ENCODE data around the gene TEDC2. TPM values are rescaled to one million over a fixed set of nuclear protein-coding genes. Genes with fewer than 3 reads are reported as not detected.

TEDC2 gene
- total RNA-seq, 1 experiment from 2014 or later: 45.4 TPM

DNA sequence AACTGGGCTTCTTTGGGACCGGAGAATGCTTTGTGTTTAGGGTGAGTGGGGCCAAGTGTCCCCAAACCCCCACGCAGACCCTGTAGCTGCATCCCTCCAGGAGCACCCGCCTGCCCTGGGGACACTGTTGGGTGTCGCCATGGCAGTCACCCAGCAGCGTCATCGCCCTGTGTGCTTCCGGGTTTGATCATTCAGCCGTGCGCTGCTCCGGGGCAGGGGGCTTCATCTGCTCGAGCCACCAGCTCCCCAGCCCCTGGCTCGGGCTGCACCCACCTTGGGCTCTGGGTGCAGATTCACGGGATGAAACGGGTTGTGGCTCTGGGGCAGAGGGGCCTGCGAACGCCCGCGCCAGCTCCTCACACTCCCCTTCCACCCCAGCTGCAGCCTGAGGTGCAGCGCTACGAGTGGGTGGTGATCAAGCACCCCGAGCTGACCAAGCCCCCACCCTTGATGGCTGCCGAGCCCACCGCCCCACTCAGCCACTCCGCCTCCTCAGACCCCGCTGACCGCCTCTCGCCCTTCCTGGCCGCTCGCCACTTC, 40.1 kb downstream of the TEDC2 start:
- no peak overlapping the region for H3K4me2 ChIP-seq (ENCODE audit: insufficient read depth, insufficient read length, low read length)
- TF ChIP-seq, protein P1, sequence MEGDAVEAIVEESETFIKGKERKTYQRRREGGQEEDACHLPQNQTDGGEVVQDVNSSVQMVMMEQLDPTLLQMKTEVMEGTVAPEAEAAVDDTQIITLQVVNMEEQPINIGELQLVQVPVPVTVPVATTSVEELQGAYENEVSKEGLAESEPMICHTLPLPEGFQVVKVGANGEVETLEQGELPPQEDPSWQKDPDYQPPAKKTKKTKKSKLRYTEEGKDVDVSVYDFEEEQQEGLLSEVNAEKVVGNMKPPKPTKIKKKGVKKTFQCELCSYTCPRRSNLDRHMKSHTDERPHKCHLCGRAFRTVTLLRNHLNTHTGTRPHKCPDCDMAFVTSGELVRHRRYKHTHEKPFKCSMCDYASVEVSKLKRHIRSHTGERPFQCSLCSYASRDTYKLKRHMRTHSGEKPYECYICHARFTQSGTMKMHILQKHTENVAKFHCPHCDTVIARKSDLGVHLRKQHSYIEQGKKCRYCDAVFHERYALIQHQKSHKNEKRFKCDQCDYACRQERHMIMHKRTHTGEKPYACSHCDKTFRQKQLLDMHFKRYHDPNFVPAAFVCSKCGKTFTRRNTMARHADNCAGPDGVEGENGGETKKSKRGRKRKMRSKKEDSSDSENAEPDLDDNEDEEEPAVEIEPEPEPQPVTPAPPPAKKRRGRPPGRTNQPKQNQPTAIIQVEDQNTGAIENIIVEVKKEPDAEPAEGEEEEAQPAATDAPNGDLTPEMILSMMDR (conservative IDR thresholded peaks at IDR 0.05): no peak
- H3K56ac ChIP-seq (ENCODE audit: insufficient read length, low read depth, low read length): no peak overlapping the region
- H2BK15ac ChIP-seq (ENCODE audit: low read depth, low read length): no peak overlapping the region
- no peak overlapping the region for H3K9ac ChIP-seq (ENCODE audit: extremely low read depth, insufficient read length, low read length)
- no peaks in the 10 kb centered on the region for H4K20me1 ChIP-seq (ENCODE audit: control insufficient read depth, insufficient read depth, insufficient read length)
- Mint-ChIP-seq H3K27ac (no peak overlapping the region), H3K27me3 (ENCODE audit: low read depth) (no peaks in the 10 kb centered on the region), H3K4me1 (peaks cover 3 to 5% of the 10 kb centered on the region in 2 experiments), H3K4me3 (no peak overlapping the region), H3K9me3 (no peaks in the 10 kb centered on the region), H3K36me3 (ENCODE audit: insufficient read depth in 1 of 3, low read depth in 3 of 3) (peaks cover 0 to 18% (median 4%) of the 10 kb centered on the region in 3 experiments; a peak in 4 of 7 replicates)
- no peak overlapping the region for H2BK120ac ChIP-seq (ENCODE audit: low read depth, low read length, poor library complexity, severe bottlenecking)
- no CpG with 5 or more reads among the region's 29 CpGs for WGBS (ENCODE audit: extremely low coverage, insufficient read length, low lambda C conversion rate)
- no peak overlapping the region for H3K23ac ChIP-seq (ENCODE audit: insufficient read length, low read depth, low read length)
- no peak overlapping the region for H2AFZ ChIP-seq (ENCODE audit: low read length)
- no peak overlapping the region for H2BK12ac ChIP-seq (ENCODE audit: insufficient read length, low read depth, low read length)
- no peak for DNase-seq
- H3K23me2 ChIP-seq (ENCODE audit: insufficient read length, low read depth, low read length, poor library complexity, severe bottlenecking): peaks cover 3% of the 10 kb centered on the region
- H3K79me1 ChIP-seq (ENCODE audit: insufficient read depth, low read depth, low read length, poor library complexity, severe bottlenecking): no peaks in the 10 kb centered on the region
- H3K18ac ChIP-seq (ENCODE audit: insufficient read length, low read depth, low read length): no peak overlapping the region
- H2AK5ac ChIP-seq (ENCODE audit: insufficient read length, low read length): no peak overlapping the region
- H3K27me3 ChIP-seq (ENCODE audit: insufficient read depth, low read length): no peaks in the 10 kb centered on the region
- no peaks in the 10 kb centered on the region for H3K4me1 ChIP-seq (ENCODE audit: insufficient read depth, low read length)
- no peak overlapping the region for H2BK5ac ChIP-seq (ENCODE audit: insufficient read length, low read length)
- H3K4ac ChIP-seq (ENCODE audit: low read depth, low read length): no peak overlapping the region
- H3K9me3 ChIP-seq (ENCODE audit: control insufficient read depth, low read depth, low read length): no peaks in the 10 kb centered on the region
- no peak overlapping the region for H3T11ph ChIP-seq (ENCODE audit: low read length)
- H4K91ac ChIP-seq (ENCODE audit: insufficient read length, low read depth, low read length): no peak overlapping the region
- H3K27ac ChIP-seq (ENCODE audit: insufficient read length, low read depth, low read length): no peak overlapping the region
- no peak overlapping the region for H2BK20ac ChIP-seq (ENCODE audit: low read depth, low read length, poor library complexity, severe bottlenecking)
- no peaks in the 10 kb centered on the region for H3K79me2 ChIP-seq (ENCODE audit: insufficient read depth, low read length)
- H3K14ac ChIP-seq (ENCODE audit: insufficient read depth, low read length): no peak overlapping the region
- no peak overlapping the region for H4K8ac ChIP-seq (replicated peaks; ENCODE audit: insufficient read length, low read depth, low read length)
- H4K5ac ChIP-seq (ENCODE audit: insufficient read length, low read depth, low read length): no peak overlapping the region

All from H9 (cell line).